Gastrocnemius medialis (tissue), 4 donors: ENCODE data around the gene PDZD4.

Source experiments
- CTCF ChIP-seq, 5 experiments: fragments of 450-650 bp in 3 of 5; fragments of 200-600 bp in 2 of 5; sonication (generic) in 2 of 5; IDR thresholded peaks in 4 of 5; conservative IDR thresholded peaks in 1 of 5; 1 replicate in 4 of 5; 2 replicates in 1 of 5; pipeline ENCODE4 v1.5.1; 2016 to 2019; ENCODE audit warnings: antibody characterized with exemption in 5 of 5, mild to moderate bottlenecking in 3 of 5, moderate library complexity in 3 of 5
- POLR2A ChIP-seq, 2 donors: fragments of 450-650 bp; IDR thresholded peaks; one replicate each; pipeline ENCODE4 v1.6.1; 2017; ENCODE audit warnings: antibody characterized with exemption in 2 of 2, mild to moderate bottlenecking in 2 of 2, moderate library complexity in 2 of 2

GRCh38 chrX:153768311-153769157, 61.8 kb downstream of the PDZD4 start:
- no peak for TF ChIP-seq CTCF (IDR thresholded peaks at IDR 0.05 in 4 of 5, conservative IDR thresholded peaks at IDR 0.05 in 1 of 5)
- no peak for TF ChIP-seq POLR2A (IDR thresholded peaks at IDR 0.05)
